ENCODE results near the gene EPS8L2. TPM values are rescaled to one million over a fixed set of nuclear protein-coding genes. Genes with fewer than 3 reads are reported as not detected.

EPS8L2 gene
- total and polyA plus RNA-seq, 2 donors, result 3.9 to 28.8 TPM

- no peaks in the 10 kb centered on the region for H3K27me3 ChIP-seq (ENCODE audit: control insufficient read depth in 2 of 2, insufficient read depth in 1 of 2, low read length in 1 of 2)
- 95% methylated on average over 11 of the region's 11 CpGs for WGBS
- no peaks in the 10 kb centered on the region for H3K9me3 ChIP-seq (ENCODE audit: control insufficient read depth in 2 of 2, insufficient read depth in 1 of 2, low read length in 1 of 2)
- H3K4me1 ChIP-seq (ENCODE audit: control insufficient read depth in 2 of 2, insufficient read depth in 2 of 2, low read length in 2 of 2), result no peaks in the 10 kb centered on the region
- peaks cover 62 to 77% of the 10 kb centered on the region in 2 donors for H3K36me3 ChIP-seq (ENCODE audit: control insufficient read depth in 2 of 2, insufficient read depth in 2 of 2, low read length in 1 of 2)
- no peak overlapping the region for H3K27ac ChIP-seq (ENCODE audit: low read depth in 1 of 2, low read length in 1 of 2)
- no peak for DNase-seq (ENCODE audit: low read depth in 6 of 9, low spot score in 9 of 9)
- no peak overlapping the region for H3K4me3 ChIP-seq (ENCODE audit: low read length in 2 of 2)
Observed at GRCh38 chr11:766106-766935, 60.3 kb downstream of the EPS8L2 start.

DNA sequence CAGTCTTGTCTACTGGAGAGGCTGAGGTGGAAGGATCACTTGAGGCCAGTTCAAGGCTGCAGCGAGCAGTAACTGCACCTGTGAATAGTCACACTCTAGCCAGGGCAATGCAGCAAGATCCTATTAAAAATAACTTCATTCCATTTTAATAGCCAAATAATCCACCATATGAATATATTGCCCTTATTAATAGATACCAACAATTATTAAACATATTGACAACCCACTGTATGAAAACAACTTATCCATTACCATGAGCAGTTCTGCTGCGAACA is 60.8 kb downstream of the EPS8L2 start:
- DNase-seq (ENCODE audit: low read depth in 6 of 9, low spot score in 9 of 9), result no peak
- WGBS, result 97% methylated on average over 2 of the region's 2 CpGs
- H3K27me3 ChIP-seq (ENCODE audit: control insufficient read depth in 2 of 2, insufficient read depth in 1 of 2, low read length in 1 of 2), result no peaks in the 10 kb centered on the region
- H3K9me3 ChIP-seq (ENCODE audit: control insufficient read depth in 2 of 2, insufficient read depth in 1 of 2, low read length in 1 of 2), result no peaks in the 10 kb centered on the region
- H3K4me1 ChIP-seq (ENCODE audit: control insufficient read depth in 2 of 2, insufficient read depth in 2 of 2, low read length in 2 of 2), result no peaks in the 10 kb centered on the region
- H3K36me3 ChIP-seq (ENCODE audit: control insufficient read depth in 2 of 2, insufficient read depth in 2 of 2, low read length in 1 of 2), result peaks cover 62 to 77% of the 10 kb centered on the region in 2 donors
- H3K4me3 ChIP-seq (ENCODE audit: low read length in 2 of 2), result no peak overlapping the region
- no peak overlapping the region for H3K27ac ChIP-seq (ENCODE audit: low read depth in 1 of 2, low read length in 1 of 2)

DNA sequence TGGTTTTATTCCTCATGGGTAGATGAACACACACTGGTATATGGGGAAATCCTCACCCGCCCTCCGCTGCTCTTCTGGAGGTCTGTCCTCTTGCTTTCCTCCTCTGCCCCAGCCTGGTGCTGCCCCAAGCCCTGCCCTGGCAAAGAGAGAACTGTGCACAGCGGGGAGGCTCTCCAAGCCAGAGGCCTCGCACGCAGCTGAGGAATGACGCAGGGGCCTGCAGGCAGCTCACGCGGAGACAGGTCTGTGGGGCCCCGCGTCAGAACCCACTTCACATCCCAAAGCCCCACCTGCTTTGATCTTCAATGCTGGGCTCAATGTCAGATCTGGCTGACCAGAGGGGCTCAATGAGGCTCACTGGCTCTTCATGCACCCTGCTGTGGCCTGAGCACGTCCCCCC is 61.2 kb downstream of the EPS8L2 start:
- DNase-seq (ENCODE audit: low read depth in 6 of 9, low spot score in 9 of 9), result no peak
- 98% methylated on average over 11 of the region's 11 CpGs for WGBS

GRCh38 chr11:769887-770641 is 64.0 kb downstream of the EPS8L2 start:
- DNase-seq (ENCODE audit: low read depth in 6 of 9, low spot score in 9 of 9), result no peak
- no peaks in the 10 kb centered on the region for H3K9me3 ChIP-seq (ENCODE audit: control insufficient read depth in 2 of 2, insufficient read depth in 1 of 2, low read length in 1 of 2)

More for the DNA sequence above, 61.2 kb downstream of the EPS8L2 start:
- no peaks in the 10 kb centered on the region for H3K4me1 ChIP-seq (ENCODE audit: control insufficient read depth in 2 of 2, insufficient read depth in 2 of 2, low read length in 2 of 2)
- peaks cover 60 to 78% of the 10 kb centered on the region in 2 donors for H3K36me3 ChIP-seq (ENCODE audit: control insufficient read depth in 2 of 2, insufficient read depth in 2 of 2, low read length in 1 of 2)
- no peak overlapping the region for H3K27ac ChIP-seq (ENCODE audit: low read depth in 1 of 2, low read length in 1 of 2)
- no peaks in the 10 kb centered on the region for H3K9me3 ChIP-seq (ENCODE audit: control insufficient read depth in 2 of 2, insufficient read depth in 1 of 2, low read length in 1 of 2)
- H3K27me3 ChIP-seq (ENCODE audit: control insufficient read depth in 2 of 2, insufficient read depth in 1 of 2, low read length in 1 of 2), result no peaks in the 10 kb centered on the region
- no peak overlapping the region for H3K4me3 ChIP-seq (ENCODE audit: low read length in 2 of 2)

DNA sequence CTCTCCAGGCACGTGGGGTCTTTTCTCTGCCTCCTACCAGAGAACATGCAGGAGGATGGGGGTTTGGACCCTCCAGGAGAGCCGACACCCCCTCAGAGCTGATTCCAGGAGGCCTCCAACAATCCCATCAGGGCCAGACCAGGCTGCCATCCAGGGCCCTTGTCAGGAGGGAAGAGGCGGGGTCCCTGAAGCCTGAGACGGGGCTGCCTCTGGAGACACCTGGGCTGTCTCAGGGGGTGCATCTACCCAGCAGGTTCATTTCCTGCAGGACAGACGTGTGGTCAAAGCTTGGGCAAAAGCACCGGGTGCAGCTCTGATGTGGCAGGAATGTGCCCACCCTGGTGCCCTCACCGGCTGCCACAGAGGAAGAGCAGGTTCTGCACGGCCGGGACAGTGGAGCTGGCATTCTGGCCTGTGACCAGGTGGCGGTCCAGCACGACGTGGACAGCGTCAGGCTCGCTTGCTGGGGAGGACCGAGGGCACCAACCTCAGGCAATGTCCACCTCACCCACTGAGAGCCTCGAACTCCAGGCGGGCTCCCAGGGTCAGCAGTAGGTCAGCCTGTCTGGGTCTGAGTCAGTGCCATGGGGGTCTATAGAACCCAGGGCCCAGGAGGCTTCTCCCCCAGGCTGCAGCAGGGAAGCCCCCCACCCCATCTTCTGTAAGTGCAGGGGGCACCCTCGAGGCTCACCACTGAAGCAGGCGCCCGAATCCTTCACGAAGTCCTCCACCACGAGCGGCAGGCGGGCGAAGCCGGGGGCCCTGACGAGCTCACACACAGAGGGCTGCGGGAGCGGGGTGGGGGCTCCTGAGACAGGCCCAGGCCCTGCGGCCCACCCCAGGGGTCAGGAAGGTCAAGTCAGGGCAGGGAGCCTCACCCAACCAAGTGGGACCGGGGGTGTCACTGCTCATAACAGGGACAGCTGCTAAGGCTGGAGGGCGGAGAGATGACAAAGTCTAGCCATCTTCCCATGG is 64.9 kb downstream of the EPS8L2 start:
- H3K4me3 ChIP-seq (ENCODE audit: low read length in 2 of 2), result no peak overlapping the region
- no peak for DNase-seq (ENCODE audit: low read depth in 6 of 9, low spot score in 9 of 9)
- H3K27ac ChIP-seq (ENCODE audit: low read depth in 1 of 2, low read length in 1 of 2), result no peak overlapping the region
- 97% methylated on average over 32 of the region's 32 CpGs for WGBS
- H3K36me3 ChIP-seq (ENCODE audit: control insufficient read depth in 2 of 2, insufficient read depth in 2 of 2, low read length in 1 of 2), result peaks cover 48 to 64% of the 10 kb centered on the region in 2 donors
- no peaks in the 10 kb centered on the region for H3K9me3 ChIP-seq (ENCODE audit: control insufficient read depth in 2 of 2, insufficient read depth in 1 of 2, low read length in 1 of 2)
- H3K4me1 ChIP-seq (ENCODE audit: control insufficient read depth in 2 of 2, insufficient read depth in 2 of 2, low read length in 2 of 2), result no peaks in the 10 kb centered on the region
- H3K27me3 ChIP-seq (ENCODE audit: control insufficient read depth in 2 of 2, insufficient read depth in 1 of 2, low read length in 1 of 2), result no peaks in the 10 kb centered on the region

More at GRCh38 chr11:769887-770641, 64.0 kb downstream of the EPS8L2 start:
- Histone ChIP-seq H3K27me3 (ENCODE audit: control insufficient read depth in 2 of 2, insufficient read depth in 1 of 2, low read length in 1 of 2) (no peaks in the 10 kb centered on the region), H3K4me1 (ENCODE audit: control insufficient read depth in 2 of 2, insufficient read depth in 2 of 2, low read length in 2 of 2) (no peaks in the 10 kb centered on the region), H3K36me3 (ENCODE audit: control insufficient read depth in 2 of 2, insufficient read depth in 2 of 2, low read length in 1 of 2) (peaks cover 54 to 68% of the 10 kb centered on the region in 2 donors), H3K27ac (ENCODE audit: low read depth in 1 of 2, low read length in 1 of 2) (no peak overlapping the region), H3K4me3 (ENCODE audit: low read length in 2 of 2) (no peak overlapping the region)
- 95% methylated on average over 23 of the region's 23 CpGs for WGBS

GRCh38 chr11:771617-772204 is 65.7 kb downstream of the EPS8L2 start:
- no peaks in the 10 kb centered on the region for H3K9me3 ChIP-seq (ENCODE audit: control insufficient read depth in 2 of 2, insufficient read depth in 1 of 2, low read length in 1 of 2)
- H3K4me1 ChIP-seq (ENCODE audit: control insufficient read depth in 2 of 2, insufficient read depth in 2 of 2, low read length in 2 of 2), result peaks cover 6 to 7% of the 10 kb centered on the region in 2 donors
- WGBS, result 96% methylated on average over 15 of the region's 15 CpGs
- no peaks in the 10 kb centered on the region for H3K27me3 ChIP-seq (ENCODE audit: control insufficient read depth in 2 of 2, insufficient read depth in 1 of 2, low read length in 1 of 2)
- no peak overlapping the region for H3K4me3 ChIP-seq (ENCODE audit: low read length in 2 of 2)
- DNase-seq (ENCODE audit: low read depth in 6 of 9, low spot score in 9 of 9), result no peak
- no peak overlapping the region for H3K27ac ChIP-seq (ENCODE audit: low read depth in 1 of 2, low read length in 1 of 2)
- peaks cover 41 to 57% of the 10 kb centered on the region in 2 donors for H3K36me3 ChIP-seq (ENCODE audit: control insufficient read depth in 2 of 2, insufficient read depth in 2 of 2, low read length in 1 of 2)

GRCh38 chr11:772429-773390 is 66.7 kb downstream of the EPS8L2 start:
- H3K36me3 ChIP-seq (ENCODE audit: control insufficient read depth in 2 of 2, insufficient read depth in 2 of 2, low read length in 1 of 2), result peaks cover 40 to 49% of the 10 kb centered on the region in 2 donors
- no peaks in the 10 kb centered on the region for H3K9me3 ChIP-seq (ENCODE audit: control insufficient read depth in 2 of 2, insufficient read depth in 1 of 2, low read length in 1 of 2)
- 96% methylated on average over 34 of the region's 34 CpGs for WGBS
- no peak for DNase-seq (ENCODE audit: low read depth in 6 of 9, low spot score in 9 of 9)
- no peak overlapping the region for H3K4me3 ChIP-seq (ENCODE audit: low read length in 2 of 2)
- peaks cover 6 to 8% of the 10 kb centered on the region in 2 donors for H3K4me1 ChIP-seq (ENCODE audit: control insufficient read depth in 2 of 2, insufficient read depth in 2 of 2, low read length in 2 of 2)
- H3K27me3 ChIP-seq (ENCODE audit: control insufficient read depth in 2 of 2, insufficient read depth in 1 of 2, low read length in 1 of 2), result no peaks in the 10 kb centered on the region
- no peak overlapping the region for H3K27ac ChIP-seq (ENCODE audit: low read depth in 1 of 2, low read length in 1 of 2)

- H3K27me3 ChIP-seq (ENCODE audit: control insufficient read depth in 2 of 2, insufficient read depth in 1 of 2, low read length in 1 of 2), result no peaks in the 10 kb centered on the region
- no peaks in the 10 kb centered on the region for H3K9me3 ChIP-seq (ENCODE audit: control insufficient read depth in 2 of 2, insufficient read depth in 1 of 2, low read length in 1 of 2)
- 97% methylated on average over 5 of the region's 5 CpGs for WGBS
- H3K36me3 ChIP-seq (ENCODE audit: control insufficient read depth in 2 of 2, insufficient read depth in 2 of 2, low read length in 1 of 2), result peaks cover 40 to 49% of the 10 kb centered on the region in 2 donors
- H3K4me3 ChIP-seq (ENCODE audit: low read length in 2 of 2), result no peak overlapping the region
- DNase-seq (ENCODE audit: low read depth in 6 of 9, low spot score in 9 of 9), result no peak
- H3K27ac ChIP-seq (ENCODE audit: low read depth in 1 of 2, low read length in 1 of 2), result no peak overlapping the region
- peaks cover 11 to 14% of the 10 kb centered on the region in 2 donors for H3K4me1 ChIP-seq (ENCODE audit: control insufficient read depth in 2 of 2, insufficient read depth in 2 of 2, low read length in 2 of 2)
Observed at GRCh38 chr11:773425-773824, 67.4 kb downstream of the EPS8L2 start.
